Hair follicular keratinocyte (primary cell): ENCODE measurements around the gene ARHGAP45. TPM values are rescaled to one million over a fixed set of nuclear protein-coding genes. Genes with fewer than 3 reads are reported as not detected.

Source experiments
- total RNA-seq: library from RNA; depleted of rRNA; stranded (reverse); fragments of >200 nt; gene quantifications from 2 replicates; pipeline ENCODE4 v1.2.3, GENCODE V29; 2015

Gene ARHGAP45
- total RNA-seq = 3.2 and 5.4 TPM in 2 replicates

GRCh38 chr19:1066748-1067340 lies at the start of gene ARHGAP45:
Gene ARHGAP45, plus strand, starts transcription at chr19:1067167. Its CDS starts 239 bp downstream, at chr19:1067406.

GRCh38 chr19:1020868-1021425 lies 46.0 kb upstream of the ARHGAP45 start, which contains the start of gene TMEM259:
Gene TMEM259, minus strand, starts transcription at chr19:1021123. Its CDS starts 127 bp downstream, at chr19:1020996.

GRCh38 chr19:1025960-1026782 lies 40.8 kb upstream of the ARHGAP45 start, which contains the start of gene CNN2:
Gene CNN2, plus strand, starts transcription at chr19:1026608. Its CDS starts 54 bp downstream, at chr19:1026662.

GRCh38 chr19:1039646-1040475 lies 27.1 kb upstream of the ARHGAP45 start, which contains the start of gene ABCA7:
Gene ABCA7, plus strand, starts transcription at chr19:1040107. Its CDS starts 1,255 bp downstream, at chr19:1041362.

GRCh38 chr19:1094978-1095701 lies 28.2 kb downstream of the ARHGAP45 start, which contains the start of gene POLR2E:
Gene POLR2E, minus strand, starts transcription at chr19:1095375. Its CDS starts 60 bp downstream, at chr19:1095315.

GRCh38 chr19:1103708-1104310 lies 36.8 kb downstream of the ARHGAP45 start, which contains the start of gene GPX4:
Gene GPX4, plus strand, starts transcription at chr19:1103994. Its CDS starts 50 bp downstream, at chr19:1104044.

Other genes starting within 250 kb of the ARHGAP45 start
- gene PLPPR3, start 245.2 kb upstream of the ARHGAP45 start, total RNA-seq = 0.27 TPM in 1 of 2 replicates, not detected in the other
- gene AZU1, start 239.3 kb upstream of the ARHGAP45 start, total RNA-seq = not detected in 2 replicates
- gene PRTN3, start 226.2 kb upstream of the ARHGAP45 start, total RNA-seq = not detected in 2 replicates
- not detected in 2 replicates for gene ELANE, start 214.9 kb upstream of the ARHGAP45 start, total RNA-seq
- gene CFD, start 207.5 kb upstream of the ARHGAP45 start, total RNA-seq = 0.55 TPM in 1 of 2 replicates, not detected in the other
- 33.8 and 34.7 TPM in 2 replicates for gene MED16, start 174.0 kb upstream of the ARHGAP45 start, total RNA-seq
- not detected in 2 replicates for gene RNU6-9, start 173.7 kb upstream of the ARHGAP45 start, total RNA-seq
- 60.8 and 91.1 TPM in 2 replicates for gene R3HDM4, start 153.9 kb upstream of the ARHGAP45 start, total RNA-seq
- not detected in 2 replicates for gene KISS1R, start 149.8 kb upstream of the ARHGAP45 start, total RNA-seq
- 4.5 and 4.8 TPM in 2 replicates for gene ARID3A, start 141.1 kb upstream of the ARHGAP45 start, total RNA-seq
- 68.2 and 87.6 TPM in 2 replicates for gene WDR18, start 82.8 kb upstream of the ARHGAP45 start, total RNA-seq
- gene GRIN3B, start 66.7 kb upstream of the ARHGAP45 start, total RNA-seq = 0.95 and 2.3 TPM in 2 replicates
- gene TMEM259, start 46.0 kb upstream of the ARHGAP45 start, total RNA-seq = 142 and 147 TPM in 2 replicates
- not detected in 2 replicates for gene RNU6-2, start 45.6 kb upstream of the ARHGAP45 start, total RNA-seq
- 239 and 254 TPM in 2 replicates for gene CNN2, start 40.6 kb upstream of the ARHGAP45 start, total RNA-seq
- 14.0 and 24.3 TPM in 2 replicates for gene ABCA7, start 27.1 kb upstream of the ARHGAP45 start, total RNA-seq
- gene POLR2E, start 28.2 kb downstream of the ARHGAP45 start, total RNA-seq = 125 and 242 TPM in 2 replicates
- 302 and 333 TPM in 2 replicates for gene GPX4, start 36.8 kb downstream of the ARHGAP45 start, total RNA-seq
- gene SBNO2, start 107.1 kb downstream of the ARHGAP45 start, total RNA-seq = 47.8 and 61.4 TPM in 2 replicates
- gene STK11, start 138.6 kb downstream of the ARHGAP45 start, total RNA-seq = 70.8 and 101 TPM in 2 replicates
- gene CBARP, start 170.8 kb downstream of the ARHGAP45 start, total RNA-seq = 2.8 and 6.2 TPM in 2 replicates
- gene ATP5F1D, start 174.6 kb downstream of the ARHGAP45 start, total RNA-seq = 90.0 and 106 TPM in 2 replicates
- 17.1 and 30.5 TPM in 2 replicates for gene MIDN, start 181.4 kb downstream of the ARHGAP45 start, total RNA-seq
- gene CIRBP, start 202.2 kb downstream of the ARHGAP45 start, total RNA-seq = 166 and 172 TPM in 2 replicates
- 65.4 and 81.1 TPM in 2 replicates for gene FAM174C, start 208.4 kb downstream of the ARHGAP45 start, total RNA-seq
- gene EFNA2, start 218.7 kb downstream of the ARHGAP45 start, total RNA-seq = not detected in 2 replicates